SJCRH30 (cell line): ENCODE results near the gene CPEB4. TPM values are rescaled to one million over a fixed set of nuclear protein-coding genes. Genes with fewer than 3 reads are reported as not detected.

ENCODE experiments used
- DNase-seq, 2 experiments: peaks; one replicate each; pipeline ENCODE4 v3.0.0-alpha.2; 2015 to 2020
- H3K27ac ChIP-seq: fragments of 250-450 bp; sonication (Bioruptor Pico); 2 replicates; pipeline ENCODE4 v1.5.1; 2020; ENCODE audit warnings: mild to moderate bottlenecking, moderate library complexity
- H3K27me3 ChIP-seq: fragments of 250-450 bp; sonication (Bioruptor Pico); 2 replicates; pipeline ENCODE4 v1.5.1; 2020; ENCODE audit warnings: mild to moderate bottlenecking, moderate library complexity
- H3K36me3 ChIP-seq: fragments of 250-450 bp; sonication (Bioruptor Pico); 2 replicates; pipeline ENCODE4 v1.5.1; 2020; ENCODE audit warnings: mild to moderate bottlenecking, moderate library complexity
- H3K4me1 ChIP-seq: fragments of 250-450 bp; sonication (Bioruptor Pico); 2 replicates; pipeline ENCODE4 v1.5.1; 2020; ENCODE audit warnings: mild to moderate bottlenecking, moderate library complexity
- H3K4me3 ChIP-seq: fragments of 250-450 bp; sonication (Bioruptor Pico); 2 replicates; pipeline ENCODE4 v1.5.1; 2020; ENCODE audit warnings: mild to moderate bottlenecking, moderate library complexity
- H3K9me3 ChIP-seq: fragments of 250-450 bp; sonication (Bioruptor Pico); replicated peaks from 2 replicates; pipeline ENCODE4 v1.5.1; 2020; ENCODE audit warnings: mild to moderate bottlenecking, moderate library complexity
- total RNA-seq: library from RNA; depleted of rRNA; stranded (reverse); fragments of >200 nt; shearing (Covaris generic); gene quantifications from 2 replicates; pipeline ENCODE4 v1.2.3, GENCODE V29; 2014

Gene CPEB4
- total RNA-seq, 1 experiment from 2014 or later: 10.5 TPM

GRCh38 chr5:173907686-173908371, 19.7 kb downstream of the CPEB4 start:
- Histone ChIP-seq H3K9me3 (no peaks in the 10 kb centered on the region), H3K27me3 (no peaks in the 10 kb centered on the region), H3K4me1 (no peaks in the 10 kb centered on the region), H3K4me3 (no peak overlapping the region), H3K36me3 (no peaks in the 10 kb centered on the region), H3K27ac (no peak overlapping the region)
- DNase-seq: no peak

GRCh38 chr5:173909199-173909598, 21.1 kb downstream of the CPEB4 start:
- no peak overlapping the region for H3K4me3 ChIP-seq
- H3K36me3 ChIP-seq: no peaks in the 10 kb centered on the region
- H3K4me1 ChIP-seq: no peaks in the 10 kb centered on the region
- DNase-seq: no peak
- H3K27me3 ChIP-seq: no peaks in the 10 kb centered on the region
- H3K9me3 ChIP-seq: no peaks in the 10 kb centered on the region
- no peak overlapping the region for H3K27ac ChIP-seq

- Histone ChIP-seq H3K27me3 (no peaks in the 10 kb centered on the region), H3K27ac (no peak overlapping the region), H3K4me3 (no peak overlapping the region), H3K4me1 (peaks cover 3% of the 10 kb centered on the region; the same call in 1 of the 2 replicates), H3K36me3 (no peaks in the 10 kb centered on the region), H3K9me3 (no peaks in the 10 kb centered on the region)
- no peak for DNase-seq
Observed at GRCh38 chr5:173910215-173910614, 22.1 kb downstream of the CPEB4 start.

DNA sequence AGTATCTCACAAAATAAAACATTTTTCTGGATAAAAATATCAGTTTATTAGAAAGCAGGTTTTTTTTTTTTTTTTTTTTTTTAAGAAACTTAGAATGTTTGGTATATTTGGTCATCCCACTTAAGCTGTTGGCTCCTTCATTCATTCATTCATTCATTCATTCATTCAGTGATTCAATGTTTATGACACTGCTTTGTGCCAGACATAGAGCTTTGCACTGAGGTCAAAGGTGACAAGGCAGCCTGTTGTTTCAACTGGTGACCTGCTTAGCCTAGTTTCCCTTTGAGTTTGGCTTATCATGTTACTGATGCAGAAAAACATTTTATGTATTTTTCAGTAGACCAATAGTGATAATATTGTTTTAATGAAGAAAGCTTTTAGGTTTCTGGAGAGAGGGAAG, 23.5 kb downstream of the CPEB4 start:
- H3K27ac ChIP-seq: no peak overlapping the region
- no peak overlapping the region for H3K4me3 ChIP-seq
- DNase-seq: no peak
- peaks cover 6% of the 10 kb centered on the region; the same call in 1 of the 2 replicates for H3K4me1 ChIP-seq
- no peaks in the 10 kb centered on the region for H3K36me3 ChIP-seq
- H3K9me3 ChIP-seq: no peaks in the 10 kb centered on the region
- H3K27me3 ChIP-seq: no peaks in the 10 kb centered on the region

DNA sequence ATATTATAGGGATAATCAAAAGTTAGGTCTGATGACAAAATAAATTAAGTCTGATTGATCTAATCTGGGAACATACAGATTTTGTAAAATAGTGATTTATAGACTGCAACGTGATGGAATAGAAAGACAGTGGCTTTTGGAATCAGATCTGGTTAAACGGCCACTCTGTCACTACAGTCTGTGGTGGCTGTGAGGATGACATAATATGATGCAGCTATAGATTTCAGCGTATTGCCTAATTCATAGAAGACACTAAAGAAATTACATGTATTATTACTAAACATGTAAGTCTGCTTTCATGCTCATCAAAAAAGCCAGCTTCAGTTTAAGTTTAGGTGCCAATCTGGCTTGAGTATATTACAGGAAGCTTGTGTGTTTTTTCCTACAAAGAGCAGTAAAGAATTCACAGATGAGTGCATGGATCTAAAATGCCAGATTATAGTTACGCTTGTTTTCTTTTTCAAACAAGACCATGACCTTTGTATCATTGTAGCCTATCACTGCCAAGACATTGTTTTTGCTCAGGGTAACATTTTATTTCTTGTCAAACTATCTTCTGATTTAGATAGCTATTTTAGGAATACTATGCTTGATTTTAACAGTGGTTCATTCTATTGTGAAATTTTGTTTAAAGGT, 25.7 kb downstream of the CPEB4 start:
- no peaks in the 10 kb centered on the region for H3K36me3 ChIP-seq
- no peak overlapping the region for H3K27ac ChIP-seq
- no peak for DNase-seq

DNA sequence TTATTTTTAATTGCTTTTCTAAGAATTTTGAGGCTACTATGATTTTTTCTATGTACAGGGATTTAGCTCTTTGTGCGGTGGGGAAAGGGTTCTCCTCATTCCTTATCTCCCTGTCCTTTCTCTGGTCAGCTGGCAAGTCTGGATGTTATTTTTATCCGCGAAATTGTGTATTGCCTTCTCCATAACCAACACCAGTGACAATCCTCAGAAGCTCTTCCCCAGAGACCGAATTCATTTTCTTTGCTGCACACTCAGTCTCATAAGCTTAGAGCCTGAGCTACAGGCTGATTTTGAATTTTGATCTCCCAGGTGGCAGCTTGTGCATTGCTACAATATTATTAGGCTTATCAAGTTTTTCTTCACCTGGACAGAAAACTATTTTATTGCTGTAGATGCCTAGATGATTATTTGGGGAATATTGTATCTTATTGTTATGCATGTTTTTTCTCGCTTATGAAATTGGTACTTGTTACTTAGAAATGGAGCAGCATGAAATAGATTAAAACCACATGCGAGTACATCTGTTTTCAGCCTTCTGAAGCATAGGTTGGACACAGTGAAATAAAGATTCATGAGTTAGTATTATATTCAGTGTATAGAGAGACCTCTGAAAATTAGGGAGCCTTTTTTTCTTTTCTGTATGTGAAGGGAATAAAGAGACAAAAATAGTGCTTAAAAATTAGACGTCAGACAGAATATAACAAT, 27.3 kb downstream of the CPEB4 start:
- Histone ChIP-seq H3K36me3 (no peaks in the 10 kb centered on the region), H3K27ac (no peak overlapping the region), H3K4me1 (peaks cover 23% of the 10 kb centered on the region), H3K27me3 (no peaks in the 10 kb centered on the region), H3K4me3 (no peak overlapping the region), H3K9me3 (no peaks in the 10 kb centered on the region)
- DNase-seq: peak; percentile 9 to 54

More for the DNA sequence above, 25.7 kb downstream of the CPEB4 start:
- Histone ChIP-seq H3K4me1 (peaks cover 6% of the 10 kb centered on the region; the same call in 1 of the 2 replicates), H3K27me3 (no peaks in the 10 kb centered on the region), H3K4me3 (no peak overlapping the region), H3K9me3 (no peaks in the 10 kb centered on the region)

DNA sequence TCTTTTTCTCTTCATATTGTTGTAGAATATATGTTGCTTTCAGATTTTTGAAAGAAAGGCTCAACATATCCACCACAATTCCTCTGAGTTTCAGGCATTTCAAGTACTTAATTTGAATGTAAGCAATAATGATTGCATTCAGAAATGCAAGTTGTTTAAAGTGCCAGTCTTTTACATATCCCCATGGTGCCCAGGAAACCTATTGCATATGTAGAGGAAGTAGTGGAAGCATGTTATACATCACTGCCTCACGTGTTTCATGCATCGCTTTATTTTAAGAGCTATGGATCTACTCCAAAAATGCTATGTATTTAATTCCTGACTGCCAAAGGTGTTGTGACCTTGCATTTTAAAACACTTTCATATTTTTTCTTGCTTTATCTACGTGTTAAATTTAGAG, 28.1 kb downstream of the CPEB4 start:
- Histone ChIP-seq H3K4me3 (no peak overlapping the region), H3K27me3 (no peaks in the 10 kb centered on the region), H3K4me1 (peaks cover 24% of the 10 kb centered on the region), H3K27ac (no peak overlapping the region), H3K36me3 (no peaks in the 10 kb centered on the region), H3K9me3 (no peaks in the 10 kb centered on the region)
- no peak for DNase-seq

DNA sequence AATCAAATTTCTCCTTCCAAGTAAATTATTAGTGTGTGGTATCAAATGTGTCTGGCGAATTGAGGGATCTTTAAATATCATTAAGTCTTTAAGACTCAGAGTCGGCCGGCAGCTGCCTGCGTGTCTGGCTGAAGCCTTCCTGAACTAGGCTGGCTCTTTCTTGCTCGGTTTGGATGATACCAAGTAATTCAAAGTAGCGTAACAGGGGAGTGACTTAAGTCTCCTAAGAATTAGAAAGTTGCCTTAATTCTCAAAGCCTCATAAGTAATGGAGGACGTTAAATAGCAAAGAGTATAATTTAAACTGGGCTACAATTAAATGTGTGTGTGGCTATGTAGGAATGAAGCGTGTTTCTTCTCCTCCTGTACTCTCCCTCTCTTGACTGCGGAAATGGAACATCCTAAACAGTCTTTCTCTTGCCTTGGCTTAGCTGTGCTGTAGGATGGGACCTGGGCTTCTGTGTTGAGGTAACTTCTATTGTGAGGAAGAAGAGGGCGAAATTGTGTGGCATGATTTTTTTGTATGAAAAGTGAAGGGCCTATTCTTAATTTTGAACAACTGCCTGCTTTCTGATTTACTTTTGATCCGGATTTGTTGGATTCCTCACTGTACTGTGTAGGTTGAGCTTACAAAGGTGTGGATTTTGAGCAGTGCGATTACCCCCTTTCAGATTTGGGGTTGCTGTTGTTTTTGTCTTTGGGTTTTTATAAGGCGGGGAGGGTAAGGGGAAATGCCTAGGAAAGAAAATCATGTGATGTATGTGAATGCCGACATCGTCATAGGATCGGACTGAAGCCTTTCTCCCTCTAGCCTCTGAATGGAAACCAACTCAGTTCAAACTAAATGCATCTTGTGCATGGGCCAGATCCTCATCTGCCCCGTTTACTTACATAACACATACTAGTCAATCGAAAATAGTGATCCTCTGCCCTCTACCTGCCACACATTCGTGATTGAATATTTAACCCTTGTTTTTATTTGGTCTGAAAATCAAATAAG, 29.9 kb downstream of the CPEB4 start:
- peak; percentile 70 to 89 for DNase-seq
- Histone ChIP-seq H3K27ac (peak overlapping the region; percentile 96), H3K4me1 (peaks cover 24% of the 10 kb centered on the region), H3K36me3 (no peaks in the 10 kb centered on the region), H3K9me3 (no peaks in the 10 kb centered on the region), H3K4me3 (peak overlapping the region; percentile 69), H3K27me3 (no peaks in the 10 kb centered on the region)

GRCh38 chr5:173919443-173919842, 31.3 kb downstream of the CPEB4 start:
- H3K4me1 ChIP-seq: peaks cover 32% of the 10 kb centered on the region
- H3K4me3 ChIP-seq: no peak overlapping the region; the same call in 1 of the 2 replicates
- no peaks in the 10 kb centered on the region for H3K9me3 ChIP-seq
- H3K27ac ChIP-seq: peak overlapping the region; percentile 96; the same call in 1 of the 2 replicates
- no peaks in the 10 kb centered on the region for H3K36me3 ChIP-seq
- H3K27me3 ChIP-seq: no peaks in the 10 kb centered on the region
- DNase-seq: peak in 1 of 2 experiments; percentile 36

DNA sequence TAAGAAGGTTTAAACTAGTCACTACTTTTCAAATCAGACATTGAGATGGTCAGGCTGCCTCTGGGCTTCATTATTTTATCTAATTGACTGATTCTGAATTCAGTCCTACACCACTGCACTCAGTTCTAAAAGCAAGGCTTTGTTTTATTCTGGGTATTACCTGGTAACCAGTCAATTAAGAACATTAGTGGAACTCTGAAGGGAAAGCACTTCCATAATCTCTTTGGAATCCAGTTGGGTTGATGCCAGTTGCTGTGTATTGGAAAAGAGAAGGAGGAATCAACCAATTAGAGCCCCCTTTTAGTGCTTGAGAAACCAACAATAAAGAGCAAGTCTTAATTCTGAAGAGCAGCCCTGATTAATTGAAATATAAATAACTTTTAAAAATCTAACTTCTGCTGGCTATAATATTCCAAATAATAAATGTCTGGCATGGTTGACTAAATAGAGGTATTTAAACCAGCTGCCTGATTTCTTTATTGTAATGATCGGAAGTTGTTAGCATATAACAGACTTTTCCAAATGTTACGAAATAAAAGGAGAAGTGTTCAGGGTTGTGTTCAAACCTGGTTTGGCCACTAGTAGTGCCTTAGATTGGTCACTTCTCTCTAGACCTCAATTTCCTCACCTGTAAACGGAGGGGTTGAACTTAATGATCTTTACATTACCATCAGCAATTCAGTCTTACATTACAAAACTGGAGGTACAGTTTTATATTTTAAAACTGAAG, 32.0 kb downstream of the CPEB4 start:
- peak in 1 of 2 experiments; percentile 42 for DNase-seq
- Histone ChIP-seq H3K36me3 (no peaks in the 10 kb centered on the region), H3K9me3 (no peaks in the 10 kb centered on the region), H3K4me1 (peaks cover 29% of the 10 kb centered on the region), H3K4me3 (no peak overlapping the region), H3K27ac (no peak overlapping the region; the same call in 1 of the 2 replicates), H3K27me3 (no peaks in the 10 kb centered on the region)

GRCh38 chr5:173920866-173921555, 32.9 kb downstream of the CPEB4 start:
- no peak for DNase-seq
- H3K4me1 ChIP-seq: peaks cover 28% of the 10 kb centered on the region

GRCh38 chr5:173922527-173922926, 34.4 kb downstream of the CPEB4 start:
- Histone ChIP-seq H3K36me3 (no peaks in the 10 kb centered on the region; the same call in 1 of the 2 replicates), H3K4me3 (no peak overlapping the region), H3K9me3 (no peaks in the 10 kb centered on the region), H3K27me3 (no peaks in the 10 kb centered on the region), H3K4me1 (peaks cover 34% of the 10 kb centered on the region), H3K27ac (no peak overlapping the region)
- DNase-seq: no peak

More at GRCh38 chr5:173920866-173921555, 32.9 kb downstream of the CPEB4 start:
- H3K36me3 ChIP-seq: no peaks in the 10 kb centered on the region
- no peaks in the 10 kb centered on the region for H3K27me3 ChIP-seq
- no peaks in the 10 kb centered on the region for H3K9me3 ChIP-seq
- no peak overlapping the region for H3K4me3 ChIP-seq
- no peak overlapping the region for H3K27ac ChIP-seq
